WERI-Rb-1 (cell line): ENCODE measurements around the gene CIDEB.

Experiments used
- DNase-seq: peaks from one replicate; pipeline ENCODE4 v3.0.0-alpha.2; 2020
- H3K27ac ChIP-seq: fragments of 250-450 bp; sonication (Bioruptor Pico); 2 replicates; pipeline ENCODE4 v1.5.1; 2020; ENCODE audit warnings: mild to moderate bottlenecking, moderate library complexity
- H3K27me3 ChIP-seq: fragments of 250-450 bp; sonication (Bioruptor Pico); 2 replicates; pipeline ENCODE4 v1.5.1; 2021; ENCODE audit warnings: mild to moderate bottlenecking, low read depth, moderate library complexity; ENCODE audit not compliant: insufficient read depth, severe bottlenecking
- H3K36me3 ChIP-seq: fragments of 250-450 bp; sonication (Bioruptor Pico); 2 replicates; pipeline ENCODE4 v1.5.1; 2020; ENCODE audit warnings: mild to moderate bottlenecking, moderate library complexity
- H3K4me3 ChIP-seq: 2 replicates; pipeline ENCODE4 v1.5.1; 2011; ENCODE audit warnings: low read depth, mild to moderate bottlenecking, control low read depth, low read length
- H3K9me3 ChIP-seq: fragments of 250-450 bp; sonication (Bioruptor Pico); 2 replicates; pipeline ENCODE4 v1.5.1; 2021; ENCODE audit warnings: mild to moderate bottlenecking, moderate library complexity; ENCODE audit not compliant: severe bottlenecking
- TF ChIP-seq, protein P1 (sequence below): IDR thresholded peaks from 2 replicates; pipeline ENCODE4 v1.5.1; 2011; ENCODE audit warnings: low read depth, mild to moderate bottlenecking, control low read depth, inconsistent platforms, low read length

Gene CIDEB

DNA sequence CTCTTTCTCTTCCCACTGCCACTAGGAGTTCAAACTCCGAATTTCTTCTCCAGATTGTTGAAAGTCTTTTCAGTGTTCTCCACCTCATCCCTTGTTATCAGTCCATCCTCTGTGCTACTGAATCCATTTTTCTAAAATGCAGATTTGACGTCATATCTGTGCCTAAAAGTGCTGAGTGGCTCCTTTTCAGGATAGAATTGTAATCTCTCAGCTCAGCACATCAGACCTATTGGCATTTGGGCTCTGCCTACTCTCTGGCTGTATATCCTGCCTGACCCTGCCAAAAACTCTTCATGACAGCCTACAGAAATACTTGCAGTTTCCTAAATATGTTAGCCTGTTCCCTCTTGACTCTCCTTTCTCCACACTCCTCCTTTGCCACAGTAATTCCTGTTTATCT lies 35.3 kb downstream of the CIDEB start:
- H3K36me3 ChIP-seq = no peaks in the 10 kb centered on the region
- H3K27me3 ChIP-seq = no peaks in the 10 kb centered on the region
- H3K9me3 ChIP-seq = no peaks in the 10 kb centered on the region
- DNase-seq = no peak
- no peak overlapping the region for H3K4me3 ChIP-seq
- peak overlapping the region; percentile 83; the same call in 1 of the 2 replicates for H3K27ac ChIP-seq
- TF ChIP-seq, protein P1, sequence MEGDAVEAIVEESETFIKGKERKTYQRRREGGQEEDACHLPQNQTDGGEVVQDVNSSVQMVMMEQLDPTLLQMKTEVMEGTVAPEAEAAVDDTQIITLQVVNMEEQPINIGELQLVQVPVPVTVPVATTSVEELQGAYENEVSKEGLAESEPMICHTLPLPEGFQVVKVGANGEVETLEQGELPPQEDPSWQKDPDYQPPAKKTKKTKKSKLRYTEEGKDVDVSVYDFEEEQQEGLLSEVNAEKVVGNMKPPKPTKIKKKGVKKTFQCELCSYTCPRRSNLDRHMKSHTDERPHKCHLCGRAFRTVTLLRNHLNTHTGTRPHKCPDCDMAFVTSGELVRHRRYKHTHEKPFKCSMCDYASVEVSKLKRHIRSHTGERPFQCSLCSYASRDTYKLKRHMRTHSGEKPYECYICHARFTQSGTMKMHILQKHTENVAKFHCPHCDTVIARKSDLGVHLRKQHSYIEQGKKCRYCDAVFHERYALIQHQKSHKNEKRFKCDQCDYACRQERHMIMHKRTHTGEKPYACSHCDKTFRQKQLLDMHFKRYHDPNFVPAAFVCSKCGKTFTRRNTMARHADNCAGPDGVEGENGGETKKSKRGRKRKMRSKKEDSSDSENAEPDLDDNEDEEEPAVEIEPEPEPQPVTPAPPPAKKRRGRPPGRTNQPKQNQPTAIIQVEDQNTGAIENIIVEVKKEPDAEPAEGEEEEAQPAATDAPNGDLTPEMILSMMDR = no peak

DNA sequence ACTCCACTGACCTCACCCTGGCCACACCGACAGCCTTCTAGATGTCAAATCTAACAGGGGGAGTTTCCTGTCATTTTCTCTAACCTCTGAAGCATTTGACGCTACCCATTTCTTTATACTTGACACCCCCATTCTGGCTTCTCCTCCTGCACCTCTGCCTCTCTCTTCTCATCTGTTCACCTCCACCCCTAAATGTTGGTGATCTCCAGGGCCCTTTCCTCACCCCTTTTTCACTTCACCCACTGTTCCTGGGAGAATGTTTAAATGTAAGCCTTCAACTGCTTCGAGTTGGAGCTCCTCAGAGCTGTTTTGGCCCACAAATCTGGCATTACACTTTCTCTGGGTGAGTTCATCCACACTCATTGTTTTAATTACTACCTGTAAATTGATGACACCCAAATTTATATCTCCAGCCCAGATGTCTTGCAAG lies 35.9 kb downstream of the CIDEB start:
- no peak for DNase-seq
- TF ChIP-seq, protein P1 = no peak
- Histone ChIP-seq H3K4me3 (peak overlapping the region; percentile 65), H3K9me3 (no peaks in the 10 kb centered on the region), H3K27me3 (no peaks in the 10 kb centered on the region), H3K27ac (peak overlapping the region; percentile 94), H3K36me3 (no peaks in the 10 kb centered on the region)

DNA sequence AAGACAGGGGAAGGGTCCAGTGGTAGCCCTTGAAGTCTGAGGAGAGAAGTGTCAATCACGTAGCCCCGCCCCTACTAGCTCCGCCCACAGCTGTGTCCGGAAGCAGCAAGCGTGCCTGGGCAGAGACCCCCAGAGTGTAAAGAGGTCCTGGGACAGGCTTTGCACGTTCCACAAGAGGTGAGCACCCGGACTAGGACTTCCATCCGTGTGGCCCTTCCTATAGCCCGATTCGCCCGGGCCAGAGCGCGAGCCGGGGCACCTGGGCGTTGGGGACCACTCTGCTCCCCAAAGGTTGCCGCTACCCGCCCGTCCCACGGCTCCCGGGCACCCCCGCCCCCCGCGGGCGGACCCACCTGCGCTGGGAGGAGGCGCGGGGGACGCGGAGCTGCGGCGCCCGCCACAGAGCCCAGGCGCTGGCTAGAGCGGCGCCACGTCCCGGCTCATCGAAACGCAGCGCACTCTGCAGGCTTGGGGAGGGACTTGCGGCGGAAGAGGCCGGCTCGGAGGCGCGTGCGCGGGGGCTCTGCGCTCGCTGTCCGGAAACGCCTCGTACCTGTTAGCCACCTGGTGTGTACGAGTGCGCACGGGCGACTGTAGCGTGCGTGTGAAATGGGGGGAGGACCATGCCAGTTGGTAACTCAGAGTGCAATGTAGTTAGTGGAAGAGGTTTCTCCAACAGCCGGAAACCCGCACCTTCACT lies 36.5 kb downstream of the CIDEB start, which contains the start of gene RABGGTA:
Gene RABGGTA, minus strand, starts transcription at position 464 of the 700 bp plus-strand sequence. CDS start 482 bp downstream, outside the sequence.
- Histone ChIP-seq H3K4me3 (peak within 1 kb of the TSS; percentile 65), H3K9me3 (no peaks in the 10 kb centered on the region), H3K27ac (peak within 1 kb of the TSS; percentile 94), H3K27me3 (no peaks in the 10 kb centered on the region), H3K36me3 (no peaks in the 10 kb centered on the region)
- TF ChIP-seq, protein P1 = peak; percentile 88
- DNase-seq = peak; percentile 91

DNA sequence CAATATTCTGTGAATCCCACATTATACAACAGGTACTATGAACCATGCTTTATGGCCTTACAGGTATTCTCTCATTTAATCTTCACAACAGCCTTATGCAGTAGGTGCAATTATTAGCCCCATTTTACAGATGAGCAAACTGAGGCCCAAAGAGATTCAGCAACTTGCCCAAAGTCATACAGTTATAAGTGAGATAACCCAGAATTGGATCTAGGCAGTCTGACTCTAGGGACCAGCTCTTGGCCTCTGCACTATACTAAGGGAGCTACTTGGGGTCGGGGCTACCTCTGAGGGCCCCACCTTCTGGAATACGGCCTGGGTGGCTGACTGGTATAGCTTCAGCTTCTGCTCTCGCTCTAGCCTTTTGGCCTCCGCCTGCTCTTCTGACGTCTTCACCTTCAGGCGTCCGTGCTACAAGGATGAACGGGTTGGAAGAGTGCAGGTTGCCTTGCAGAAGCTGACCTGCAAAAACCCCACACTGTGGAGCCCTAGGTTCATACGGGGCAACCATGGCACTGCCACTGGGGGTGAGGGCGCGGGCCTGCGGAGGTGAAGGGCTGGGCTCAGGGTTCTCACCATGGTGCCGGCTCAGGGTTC lies 37.1 kb downstream of the CIDEB start:
- no peaks in the 10 kb centered on the region for H3K27me3 ChIP-seq
- TF ChIP-seq, protein P1 = no peak
- H3K27ac ChIP-seq = peak overlapping the region; percentile 94
- DNase-seq = no peak
- H3K36me3 ChIP-seq = no peaks in the 10 kb centered on the region
- H3K9me3 ChIP-seq = no peaks in the 10 kb centered on the region
- peak overlapping the region; percentile 65 for H3K4me3 ChIP-seq

GRCh38 chr14:24269910-24270536 lies 37.8 kb downstream of the CIDEB start:
- H3K27ac ChIP-seq = no peak overlapping the region
- no peaks in the 10 kb centered on the region for H3K36me3 ChIP-seq
- no peak overlapping the region for H3K4me3 ChIP-seq
- H3K27me3 ChIP-seq = no peaks in the 10 kb centered on the region
- DNase-seq = no peak
- TF ChIP-seq, protein P1 = no peak
- H3K9me3 ChIP-seq = no peaks in the 10 kb centered on the region
